HG03039 (cell line): Measurements from ENCODE around the gene DPH3.
A peak's percentile ranks its signal among the peaks of the same experiment; 100 is the strongest.

ENCODE experiments used
- ATAC-seq: cut with Tn5 transposase; IDR thresholded peaks from one replicate; pipeline ENCODE4 v1.9.1; 2021; ENCODE audit warnings: mild to moderate bottlenecking, moderate library complexity; ENCODE audit not compliant: unreplicated experiment

Gene DPH3

DNA sequence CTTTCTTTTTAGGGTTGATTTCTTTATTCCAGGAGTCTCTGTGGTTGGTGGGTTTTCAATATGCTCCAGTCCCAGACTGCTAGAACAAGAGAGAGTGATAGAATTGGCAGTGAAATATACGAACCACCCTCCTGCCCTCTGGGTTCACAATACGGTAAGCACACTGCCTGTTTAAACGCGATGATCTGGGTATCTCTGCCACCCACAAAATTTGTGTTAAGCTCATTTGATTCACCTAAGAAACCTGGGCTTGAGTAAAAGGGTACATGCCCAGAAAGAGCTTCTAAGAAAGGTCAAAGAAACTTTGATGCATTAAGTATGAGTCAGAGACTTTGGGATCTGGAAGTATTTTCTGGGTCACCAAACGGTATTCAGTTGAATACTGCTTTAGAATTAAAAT lies 30.1 kb upstream of the DPH3 start:
- no peak for ATAC-seq

DNA sequence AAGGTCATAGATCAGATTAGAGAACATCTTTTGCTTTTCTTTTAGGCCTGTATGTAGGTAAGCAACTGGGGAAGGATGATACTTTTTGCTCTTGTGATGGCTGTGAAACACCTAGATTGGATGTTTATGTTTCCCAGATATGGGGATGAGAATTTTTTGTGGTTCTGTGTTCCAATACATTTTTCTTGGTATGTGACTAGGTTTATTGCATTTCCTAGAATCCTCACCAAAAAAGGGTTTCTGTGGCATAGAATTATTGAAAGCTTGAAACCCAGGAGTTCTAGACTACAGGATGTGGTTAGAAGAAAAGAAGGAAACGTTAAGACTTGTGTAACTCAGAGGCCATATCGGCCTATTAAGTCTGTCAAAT lies 26.1 kb upstream of the DPH3 start:
- ATAC-seq = no peak

DNA sequence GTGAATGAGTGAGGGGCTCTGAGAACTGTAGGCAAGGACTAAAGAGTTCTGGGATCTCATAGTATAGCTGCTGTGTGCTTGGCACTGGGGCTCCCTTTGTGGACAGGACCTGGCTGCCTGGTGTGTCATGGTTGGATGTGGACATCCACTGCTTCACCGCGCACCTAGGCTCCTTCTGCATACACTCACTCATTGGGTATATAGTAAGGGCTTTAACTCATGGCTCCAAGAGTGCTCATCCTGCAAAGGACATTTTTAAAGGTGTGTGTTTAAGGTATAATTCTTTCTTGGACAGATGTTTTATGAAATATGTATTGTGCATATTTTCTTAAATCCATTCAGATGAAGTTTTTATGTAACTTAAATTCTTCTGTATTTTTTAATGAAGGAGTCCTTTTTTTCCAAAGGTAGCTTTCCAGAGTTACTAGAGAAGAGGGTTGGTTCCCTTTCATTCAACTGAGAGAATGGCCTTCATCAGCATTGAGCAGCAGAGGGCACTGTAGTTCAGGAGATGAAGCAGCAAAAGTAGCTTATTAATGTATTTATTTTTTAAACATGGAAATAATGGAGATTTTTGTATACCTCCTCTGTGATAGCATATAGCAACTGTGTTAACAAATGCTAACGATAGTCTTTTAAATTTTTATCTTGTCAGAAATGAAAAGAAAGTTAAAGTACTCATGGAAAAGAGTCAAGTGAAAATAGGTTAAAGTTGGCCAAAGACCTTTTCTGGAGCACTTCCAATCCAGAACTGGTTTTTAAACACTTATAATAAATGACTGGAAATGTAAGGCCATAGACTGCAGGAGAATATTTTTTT lies 25.5 kb upstream of the DPH3 start:
- ATAC-seq = no peak

DNA sequence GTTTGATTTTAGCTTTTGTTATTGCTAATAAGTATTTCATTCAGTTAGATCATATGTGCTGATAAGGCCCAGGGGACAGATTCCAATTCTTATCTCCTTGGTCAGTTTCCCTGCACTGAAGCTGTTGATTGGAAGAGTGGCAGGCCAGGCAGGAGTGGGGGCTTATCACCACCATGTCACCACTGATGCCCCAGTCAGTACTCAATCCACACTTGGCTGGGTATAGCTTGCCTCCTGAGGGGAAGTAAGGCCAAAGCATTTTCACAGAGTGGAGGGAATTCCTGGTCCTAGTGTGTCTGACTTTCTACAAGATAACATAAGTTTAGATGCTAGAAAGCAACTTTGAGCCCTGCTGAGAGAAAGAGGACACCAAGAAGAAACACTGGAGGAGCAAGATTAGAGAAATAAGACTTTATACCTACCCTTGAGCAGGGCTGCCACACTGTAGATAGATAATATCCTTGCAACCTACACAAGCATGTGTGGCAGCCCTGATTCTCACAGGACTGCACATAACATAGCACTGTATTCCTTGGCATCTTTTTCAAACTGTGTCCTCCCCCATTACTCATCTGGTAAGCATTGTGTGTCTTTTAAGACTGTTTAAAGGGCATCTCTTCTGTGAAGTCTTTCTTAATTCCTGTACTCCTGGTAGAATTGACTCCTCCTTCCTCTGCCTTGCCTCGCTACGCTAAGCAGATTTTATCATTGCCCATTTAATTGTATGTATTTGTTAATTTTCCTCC lies 24.6 kb upstream of the DPH3 start:
- no peak for ATAC-seq

DNA sequence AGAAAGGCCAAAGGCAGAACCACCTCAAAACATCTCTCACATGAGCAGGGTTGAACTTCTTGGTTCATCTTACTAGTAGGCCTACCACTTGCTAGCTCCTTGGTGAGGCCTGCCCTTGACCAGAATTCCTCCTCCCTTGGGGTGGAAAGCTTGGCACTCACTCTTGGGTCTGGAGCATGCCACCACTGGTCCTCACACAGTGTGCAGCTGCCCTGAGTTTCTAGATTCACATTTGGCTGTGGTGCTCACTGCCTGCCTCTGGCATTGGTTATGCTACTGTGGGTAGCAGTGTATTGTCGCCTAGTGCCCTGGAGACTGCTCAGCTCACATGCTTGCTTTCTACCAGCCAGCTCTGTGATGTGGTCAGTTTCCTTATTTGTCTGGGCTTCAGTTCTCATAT lies 23.9 kb upstream of the DPH3 start:
- no peak for ATAC-seq

DNA sequence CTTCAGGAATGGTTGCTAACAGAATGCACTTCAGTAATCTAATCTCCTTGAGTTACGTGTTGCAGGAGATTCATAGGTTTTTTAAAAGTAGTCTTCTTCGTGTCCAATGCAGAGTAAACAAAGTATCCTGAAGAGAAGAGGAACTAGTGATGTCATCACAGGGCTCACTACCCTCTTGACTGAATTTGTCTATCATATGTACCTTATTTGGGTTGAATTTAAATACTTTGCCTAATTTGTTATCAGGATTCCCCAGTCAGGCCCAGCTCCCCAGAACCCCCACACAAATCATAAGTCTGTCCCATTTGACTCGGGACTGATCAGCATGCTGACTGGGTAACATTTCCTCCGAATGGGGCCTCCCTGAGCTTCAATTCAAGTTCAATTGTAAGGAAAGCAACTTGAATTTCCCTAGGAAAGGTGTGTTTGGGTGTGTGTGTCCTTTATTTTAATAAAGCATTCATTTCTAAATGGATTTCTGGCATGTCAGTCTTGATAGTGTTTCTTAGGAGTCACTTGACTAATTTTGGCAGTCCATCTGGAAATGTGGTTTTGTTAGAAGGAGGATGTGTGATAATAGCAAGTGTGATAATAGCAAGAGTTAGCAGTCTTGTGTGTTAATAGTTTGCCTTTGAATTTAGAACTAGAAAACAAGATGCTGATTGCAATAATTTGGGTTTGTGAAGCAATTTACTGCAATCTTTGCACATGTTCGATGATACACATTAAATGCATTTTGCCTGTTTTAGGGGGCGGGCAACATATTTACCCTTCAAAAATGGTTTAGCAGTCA lies 22.2 kb upstream of the DPH3 start:
- ATAC-seq = no peak

DNA sequence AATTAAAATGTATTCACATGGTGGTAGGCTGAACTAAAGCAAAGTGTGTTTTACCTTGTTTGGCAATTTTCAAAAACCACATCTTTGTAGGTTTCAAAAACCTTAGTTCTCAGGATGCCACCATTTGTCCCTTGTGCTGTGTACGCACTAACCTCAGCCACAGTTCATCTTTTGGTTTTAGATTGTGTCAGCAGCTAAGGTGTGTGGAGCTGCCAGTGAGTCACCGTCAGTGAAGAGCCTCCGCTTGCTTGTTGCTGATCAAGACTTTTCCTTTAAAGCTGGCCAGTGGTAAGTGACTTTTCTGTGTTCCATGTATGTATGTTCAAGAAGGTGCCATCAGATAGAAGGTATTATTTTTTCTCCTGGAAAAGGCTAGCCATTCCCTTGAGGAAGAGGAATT lies 21.4 kb upstream of the DPH3 start:
- ATAC-seq = peak; percentile 87

DNA sequence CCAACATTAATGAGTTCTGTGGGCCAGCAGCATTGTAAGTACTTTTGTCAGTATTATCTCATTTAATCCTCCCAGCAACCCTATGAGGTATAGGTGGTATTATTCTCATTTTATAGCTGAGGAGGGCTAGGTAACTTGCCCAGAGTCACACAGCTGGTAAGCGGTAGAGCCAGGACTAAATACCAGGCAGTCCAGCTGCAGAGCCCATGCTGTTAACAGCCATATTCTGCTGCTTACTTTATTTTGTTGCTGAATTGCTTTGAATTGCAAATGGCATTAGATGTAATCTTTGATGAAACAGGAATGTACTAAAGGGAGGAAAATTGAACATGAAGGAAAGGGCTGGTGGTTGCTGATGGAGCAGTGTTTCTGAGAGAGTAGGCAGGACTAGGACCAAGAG lies 19.9 kb upstream of the DPH3 start:
- no peak for ATAC-seq

DNA sequence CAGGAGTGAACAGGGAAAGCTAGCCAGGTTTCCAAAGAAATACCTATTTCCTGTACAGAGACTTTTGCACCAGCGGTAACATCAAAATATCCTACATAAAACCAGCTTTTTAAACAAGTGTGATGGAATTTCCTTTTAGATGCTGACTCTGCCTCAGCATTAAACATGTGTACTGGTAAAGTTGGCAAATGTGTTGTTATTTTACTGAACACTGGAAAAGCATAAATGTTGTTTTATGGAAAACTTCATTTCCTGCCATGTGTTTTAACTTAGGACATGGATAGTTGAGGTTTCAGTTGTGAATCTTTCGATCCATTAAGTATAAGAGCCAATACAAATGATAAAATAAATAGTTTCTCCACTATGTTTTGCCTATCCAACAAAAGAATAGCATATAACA lies 15.9 kb upstream of the DPH3 start:
- no peak for ATAC-seq

DNA sequence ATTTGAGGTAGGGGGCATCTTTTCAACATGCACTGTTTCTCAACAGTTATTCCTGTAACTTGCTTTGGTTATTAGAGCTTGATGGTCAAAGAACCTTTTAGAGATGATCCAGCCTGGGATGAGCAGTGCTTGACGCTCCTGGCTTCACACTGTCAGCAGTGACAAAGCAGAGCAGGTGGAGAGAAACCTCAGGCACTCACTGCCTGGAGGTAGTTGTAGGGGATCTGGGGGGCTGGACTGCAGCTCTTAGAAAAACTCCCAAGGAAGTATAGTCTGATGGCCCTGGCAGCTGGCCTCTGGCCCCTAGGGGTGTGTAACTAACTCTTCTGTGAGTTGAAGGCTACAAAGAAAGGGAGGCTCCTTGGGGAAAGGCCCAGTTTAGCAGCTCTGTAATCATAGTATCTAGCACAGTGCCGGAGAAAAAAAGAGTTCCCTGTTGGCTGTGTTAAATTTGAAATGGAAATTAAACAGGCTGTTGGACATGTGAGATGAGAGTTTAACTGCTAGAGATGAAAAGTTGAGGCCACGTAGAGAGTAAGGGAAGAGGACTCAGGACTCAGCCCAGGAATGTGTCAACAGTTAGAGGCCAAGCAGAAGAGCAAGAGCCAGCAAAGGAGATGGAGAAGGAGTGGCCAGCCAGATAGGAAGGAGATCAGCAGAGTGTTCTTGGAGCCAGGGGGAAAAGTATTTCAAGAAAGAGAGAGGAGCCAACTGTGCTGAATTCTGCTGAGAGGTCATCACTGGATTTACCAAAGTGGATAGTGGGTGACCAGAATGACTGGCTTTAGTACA lies 14.5 kb upstream of the DPH3 start:
- ATAC-seq = no peak

DNA sequence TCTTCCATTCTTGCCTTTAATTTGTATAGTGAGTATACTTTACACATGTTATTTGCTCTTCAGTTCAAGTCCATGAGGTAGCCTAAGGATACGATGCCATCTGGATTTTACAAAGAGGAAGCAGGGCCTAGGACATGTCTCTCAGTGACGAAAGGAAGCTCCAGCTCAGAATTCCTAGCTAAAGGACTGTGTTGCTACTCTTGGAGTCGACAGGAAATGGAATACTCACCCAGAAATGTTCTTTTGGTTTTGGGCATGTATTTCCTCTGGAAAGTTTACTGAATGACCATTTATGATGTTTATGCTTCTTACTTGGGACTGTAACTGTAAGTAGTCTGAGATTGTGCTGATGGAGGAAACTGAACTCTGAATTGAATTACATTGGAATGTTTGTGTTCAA lies 12.7 kb upstream of the DPH3 start:
- ATAC-seq = no peak

DNA sequence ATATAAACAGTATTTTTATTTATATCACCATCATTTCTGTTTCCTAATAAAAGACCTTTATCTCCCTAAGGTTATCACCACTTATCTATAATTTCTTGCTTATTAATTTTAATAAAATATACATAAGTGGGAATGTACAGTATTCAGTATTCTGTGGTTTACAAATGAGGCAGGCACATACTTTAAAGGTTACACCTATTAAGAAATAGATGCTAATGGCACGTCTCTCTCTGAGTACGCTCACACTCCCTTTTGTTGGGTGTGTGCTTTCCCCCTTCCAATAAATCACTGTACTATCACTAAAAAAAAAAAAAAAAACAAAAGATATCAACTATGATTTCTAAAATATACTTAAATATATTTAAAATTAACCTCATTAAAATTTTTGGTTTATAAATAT lies 9.1 kb upstream of the DPH3 start:
- ATAC-seq = no peak

DNA sequence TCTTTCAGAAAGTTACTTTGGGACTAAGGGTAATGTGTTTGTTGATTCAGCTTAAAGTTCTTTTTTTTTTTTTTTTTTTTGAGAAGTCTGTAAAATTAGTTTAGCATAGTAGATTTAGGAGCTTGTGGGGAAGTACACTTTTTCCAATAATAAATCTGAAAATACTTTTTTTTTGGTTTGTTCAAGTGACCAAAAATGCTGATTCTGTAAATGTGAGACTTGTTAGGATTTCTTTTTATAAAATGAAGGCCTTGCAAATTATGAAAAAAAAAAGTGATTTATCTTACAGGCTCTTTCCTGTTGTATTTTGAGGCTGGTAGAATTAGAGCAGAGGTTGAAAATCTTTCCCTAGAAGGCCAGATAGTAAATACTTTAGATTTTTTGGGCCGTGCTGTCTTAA lies 7.8 kb upstream of the DPH3 start:
- ATAC-seq = no peak

DNA sequence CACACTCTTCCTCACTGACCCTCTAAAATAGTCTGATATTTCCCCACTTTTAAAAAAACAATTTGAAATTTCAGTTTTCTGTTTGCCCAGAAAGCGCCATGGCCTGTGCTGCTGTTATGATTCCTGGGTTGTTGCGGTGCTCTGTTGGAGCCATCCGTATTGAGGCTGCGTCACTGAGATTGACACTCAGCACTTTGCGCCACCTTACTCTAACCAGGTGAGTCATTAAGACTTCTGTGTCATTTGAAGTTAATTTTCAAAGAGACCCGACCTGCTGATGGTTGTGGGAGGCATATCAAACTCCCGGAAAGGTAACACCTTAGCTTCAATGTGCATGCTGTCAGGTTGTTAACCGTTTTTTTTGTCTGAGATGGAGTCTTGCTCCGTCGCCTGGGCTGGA lies 6.1 kb upstream of the DPH3 start:
- no peak for ATAC-seq

DNA sequence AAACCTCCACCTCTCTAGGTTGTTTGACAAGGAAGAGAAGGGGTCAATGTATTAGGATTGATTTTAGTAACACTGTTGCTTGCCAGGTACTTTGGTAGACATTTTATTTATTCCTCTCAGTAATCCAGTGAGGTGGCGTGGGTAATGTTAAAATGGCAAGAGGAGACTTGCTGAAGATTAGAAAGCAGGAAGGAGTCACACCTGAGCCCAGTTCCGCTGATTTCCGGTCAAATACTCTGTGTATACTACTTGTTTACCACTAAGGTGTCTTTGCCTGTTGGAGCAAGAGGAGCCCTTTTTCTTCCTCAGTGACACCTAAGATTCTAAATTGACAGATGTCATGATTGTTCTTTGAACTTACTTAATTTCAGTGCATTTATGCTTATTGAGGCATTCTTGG lies 2.0 kb upstream of the DPH3 start:
- no peak for ATAC-seq

DNA sequence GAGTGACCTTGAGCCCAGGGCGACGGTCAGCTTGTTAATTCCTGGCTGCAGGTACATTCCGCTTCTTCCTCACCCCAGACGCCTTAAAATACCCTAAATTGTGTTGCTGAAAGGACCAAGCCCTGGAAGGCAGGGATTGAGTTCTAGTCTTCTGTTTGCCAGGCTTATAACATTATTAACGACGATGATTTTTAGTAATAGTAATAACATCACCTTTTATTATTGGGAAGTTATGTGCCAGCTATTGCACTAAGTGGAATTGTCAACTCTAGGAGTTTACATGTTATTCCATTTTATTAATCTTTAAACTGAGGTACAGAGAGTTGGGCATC lies 678 bp upstream of the DPH3 start:
- no peak for ATAC-seq

DNA sequence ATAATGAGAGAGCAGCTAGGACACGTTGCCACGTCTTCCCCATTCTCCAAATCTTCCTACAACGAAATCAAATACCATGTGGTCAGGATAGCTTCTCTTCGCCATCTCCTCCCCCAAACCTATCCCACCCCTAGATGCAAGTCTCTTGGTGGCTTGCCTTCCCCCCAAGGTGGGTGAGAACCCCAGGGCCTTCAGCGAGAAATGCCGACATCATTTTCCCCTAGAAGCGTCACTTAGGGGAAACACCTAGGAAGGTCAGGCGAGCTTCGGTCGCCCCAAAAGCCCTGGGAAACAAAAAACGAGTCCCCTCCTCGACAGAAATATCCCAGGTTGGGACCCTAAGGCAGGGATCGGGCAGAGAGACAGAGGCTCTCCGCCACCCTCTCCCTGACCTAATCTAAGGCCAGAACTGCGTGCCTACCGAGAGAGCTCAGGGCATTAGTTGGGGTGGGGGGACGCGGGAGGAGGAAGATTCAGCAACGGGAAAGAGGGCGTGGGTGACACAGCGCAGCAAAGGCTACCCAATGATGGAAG lies 502 bp downstream of the DPH3 start:
- peak; percentile 4 for ATAC-seq

DNA sequence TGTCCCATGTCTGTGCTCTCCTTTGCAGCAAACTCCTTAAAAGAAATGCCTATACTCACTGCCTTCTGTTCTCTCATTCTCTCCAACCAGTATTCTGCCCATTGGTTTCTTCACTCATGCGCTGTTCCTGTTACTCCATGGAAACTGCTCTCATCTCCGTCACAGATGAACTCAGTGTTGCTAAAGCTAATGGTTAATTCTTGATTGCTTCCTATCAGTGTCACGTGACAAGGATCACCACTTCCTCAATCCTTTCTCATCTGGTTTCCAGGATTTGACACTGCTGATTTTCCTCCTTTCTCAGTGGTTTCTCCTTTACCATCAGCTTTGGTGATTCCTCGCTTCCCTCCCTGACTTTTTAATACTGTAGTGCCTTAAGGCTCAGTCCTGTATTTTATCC lies 2.6 kb downstream of the DPH3 start:
- ATAC-seq = no peak

DNA sequence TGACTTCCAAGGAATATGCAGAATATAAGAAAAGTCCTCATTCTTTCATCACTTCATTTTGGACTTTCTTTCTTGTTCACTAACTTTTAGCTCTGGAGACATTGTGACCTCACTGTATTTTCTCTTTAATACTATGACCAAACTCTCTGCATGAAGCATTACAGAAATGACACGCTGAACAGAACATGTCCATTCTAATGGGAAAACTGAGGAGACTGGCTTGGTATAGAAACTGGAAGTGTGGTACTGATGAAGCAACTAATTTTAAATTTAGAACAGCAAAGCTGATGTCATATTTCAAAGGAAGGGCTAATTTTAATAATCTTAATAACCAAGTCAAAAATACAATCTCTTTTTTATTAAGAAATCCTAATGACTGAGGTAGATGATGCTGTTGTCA lies 4.7 kb downstream of the DPH3 start:
- no peak for ATAC-seq

DNA sequence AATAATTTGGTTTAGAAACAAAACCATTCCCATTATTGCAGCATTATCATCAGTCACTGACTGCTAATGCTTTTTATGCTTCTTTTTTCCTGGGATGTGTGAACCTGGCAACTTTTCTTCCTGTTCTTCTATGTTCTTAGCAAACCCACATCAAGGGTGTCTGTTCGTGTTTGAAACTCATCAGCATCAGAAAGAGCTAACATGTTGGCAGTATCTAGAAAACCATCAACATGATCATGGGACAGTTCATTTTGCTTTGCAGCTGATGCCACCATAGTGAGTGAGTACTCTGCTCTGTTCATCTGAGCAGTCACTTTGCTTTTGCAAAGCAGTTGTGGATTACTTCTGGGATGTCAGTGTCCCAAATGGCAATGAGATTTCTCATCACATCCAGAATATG lies 5.9 kb downstream of the DPH3 start:
- no peak for ATAC-seq

DNA sequence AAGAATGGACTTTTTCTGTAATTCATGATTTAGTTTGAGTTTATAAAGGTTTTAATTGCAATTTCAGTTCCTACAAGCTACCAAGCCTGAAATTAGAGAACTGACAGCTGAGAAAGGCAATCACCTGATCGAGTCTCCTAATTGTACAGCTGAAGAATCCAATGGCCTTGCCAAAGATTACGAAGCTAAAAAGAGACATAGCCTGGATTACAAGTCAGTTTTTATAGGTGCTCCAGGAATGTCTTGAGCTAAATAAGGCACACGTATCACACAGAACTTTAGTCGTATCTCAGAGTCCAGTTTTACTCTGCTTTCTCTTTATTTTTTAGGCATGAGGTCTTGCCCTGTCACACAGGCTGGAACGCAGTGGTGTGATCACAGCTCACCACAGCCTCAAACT lies 6.6 kb downstream of the DPH3 start:
- no peak for ATAC-seq
